HEK293T (cell line): ENCODE results near the gene SPTBN4.

Source experiments
- CTBP1 ChIP-seq: fragments of 450-650 bp; IDR thresholded peaks from 2 replicates; pipeline ENCODE4 v1.6.1; 2016; ENCODE audit warnings: borderline replicate concordance
- SP1 ChIP-seq: fragments of 450-650 bp; IDR thresholded peaks from 2 replicates; pipeline ENCODE4 v1.6.1; 2017
- SUZ12 ChIP-seq: fragments of 450-650 bp; IDR thresholded peaks from 2 replicates; pipeline ENCODE4 v1.6.1; 2016; ENCODE audit warnings: mild to moderate bottlenecking
- TARDBP ChIP-seq: fragments of 450-650 bp; IDR thresholded peaks from 2 replicates; pipeline ENCODE4 v1.6.1; 2016

DNA sequence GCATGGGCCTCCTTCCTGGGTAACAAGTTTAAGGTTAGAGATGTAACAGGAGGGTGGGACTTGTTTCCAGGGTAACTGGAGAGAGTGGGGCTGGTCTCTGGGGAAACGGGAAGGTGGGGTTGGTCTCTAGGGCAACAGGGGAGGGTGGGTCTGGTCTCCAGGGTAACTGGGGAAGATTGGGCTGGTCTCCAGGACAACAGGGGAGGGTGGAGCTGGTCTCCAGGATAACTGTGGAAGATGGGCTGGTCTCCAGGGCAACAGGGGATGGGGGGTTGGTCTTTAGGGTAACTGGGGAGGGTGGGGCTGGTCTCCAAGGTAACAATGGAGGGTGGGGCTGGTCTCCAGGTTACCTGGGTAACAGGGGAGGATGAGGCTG is 36.5 kb downstream of the SPTBN4 start:
- TF ChIP-seq CTBP1 = no peak
- TF ChIP-seq TARDBP = no peak
- TF ChIP-seq SUZ12 = no peak
- no peak for TF ChIP-seq SP1
